ENCODE measurements around the gene CYP3A4.

DNA sequence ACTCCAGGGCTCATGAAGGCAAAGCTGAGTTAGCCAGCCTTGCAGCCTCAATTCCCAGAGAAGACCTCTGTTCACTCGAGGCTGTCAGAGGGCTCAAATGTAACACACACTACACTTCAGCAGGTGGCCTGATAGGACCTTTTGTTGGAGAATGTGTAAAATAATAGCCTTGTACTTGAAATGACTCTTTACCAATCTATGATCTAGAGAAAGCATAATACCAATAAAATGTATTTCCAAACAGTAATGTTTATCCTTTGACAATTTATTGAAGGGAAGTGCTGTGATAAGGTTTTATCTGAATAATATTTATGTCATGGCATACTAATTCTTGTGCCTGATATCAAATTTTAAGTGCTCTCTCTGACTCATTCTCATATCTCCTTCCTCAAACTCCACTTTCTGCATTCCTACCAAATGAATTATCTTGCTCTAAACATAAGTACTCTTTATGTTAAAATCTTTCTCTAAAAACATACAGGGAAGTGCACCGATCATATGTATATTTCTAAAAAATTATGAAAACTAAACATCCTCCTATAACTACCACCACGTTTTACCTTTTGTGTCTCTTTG lies 69.9 kb downstream of the CYP3A4 start:
- no peak for TF ChIP-seq POLR2A (IDR thresholded peaks at IDR 0.05)
- TF ChIP-seq, protein P1, sequence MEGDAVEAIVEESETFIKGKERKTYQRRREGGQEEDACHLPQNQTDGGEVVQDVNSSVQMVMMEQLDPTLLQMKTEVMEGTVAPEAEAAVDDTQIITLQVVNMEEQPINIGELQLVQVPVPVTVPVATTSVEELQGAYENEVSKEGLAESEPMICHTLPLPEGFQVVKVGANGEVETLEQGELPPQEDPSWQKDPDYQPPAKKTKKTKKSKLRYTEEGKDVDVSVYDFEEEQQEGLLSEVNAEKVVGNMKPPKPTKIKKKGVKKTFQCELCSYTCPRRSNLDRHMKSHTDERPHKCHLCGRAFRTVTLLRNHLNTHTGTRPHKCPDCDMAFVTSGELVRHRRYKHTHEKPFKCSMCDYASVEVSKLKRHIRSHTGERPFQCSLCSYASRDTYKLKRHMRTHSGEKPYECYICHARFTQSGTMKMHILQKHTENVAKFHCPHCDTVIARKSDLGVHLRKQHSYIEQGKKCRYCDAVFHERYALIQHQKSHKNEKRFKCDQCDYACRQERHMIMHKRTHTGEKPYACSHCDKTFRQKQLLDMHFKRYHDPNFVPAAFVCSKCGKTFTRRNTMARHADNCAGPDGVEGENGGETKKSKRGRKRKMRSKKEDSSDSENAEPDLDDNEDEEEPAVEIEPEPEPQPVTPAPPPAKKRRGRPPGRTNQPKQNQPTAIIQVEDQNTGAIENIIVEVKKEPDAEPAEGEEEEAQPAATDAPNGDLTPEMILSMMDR (IDR thresholded peaks at IDR 0.05) = no peak
